Measurements from ENCODE around the gene AADAC. TPM values are rescaled to one million over a fixed set of nuclear protein-coding genes. Genes with fewer than 3 reads are reported as not detected.
"Not testable (repeated sequence)": the region's sequence is repeated elsewhere in the genome, so short reads cannot be mapped to it uniquely, and the experiment has no call there.

The AADAC gene
- total and polyA plus RNA-seq, 2 of the 13 experiments (the other 11 are each of a cell fraction or from before 2014, with no cell fraction given), result 0.87 to 1.5 TPM

GRCh38 chr3:151871639-151872468 is 57.9 kb downstream of the AADAC start (continued):
- no peak for TF ChIP-seq BRF2 (CRISPR knock-in tag; IDR thresholded peaks at IDR 0.05)

GRCh38 chr3:151873398-151873797 is 59.5 kb downstream of the AADAC start, which contains the start of gene SUCNR1:
TSS of gene SUCNR1 (plus strand) at chr3:151873643. CDS start at chr3:151879893, 6,250 bp downstream.
- Histone ChIP-seq H3K4me2 (ENCODE audit: low read depth, low read length) (no peak within 1 kb of the TSS), H3K4me1 (ENCODE audit: insufficient read depth, low read length) (no peaks in the 10 kb centered on the region), H3K9ac (ENCODE audit: insufficient read depth, low read depth, low read length) (no peak within 1 kb of the TSS), H3K4me3 (replicated peaks in 1 of 3; ENCODE audit: insufficient read depth in 1 of 3, low read depth in 2 of 3, low read length in 3 of 3) (no peak within 1 kb of the TSS), H3K27ac (ENCODE audit: extremely low read length, insufficient read depth, low read length) (no peak within 1 kb of the TSS), H4K20me1 (ENCODE audit: insufficient read depth, low read length) (no peaks in the 10 kb centered on the region), H3K36me3 (replicated peaks in 1 of 2; ENCODE audit: control insufficient read depth in 1 of 2, insufficient read depth in 2 of 2, low read length in 2 of 2) (no peaks in the 10 kb centered on the region), H3K79me2 (ENCODE audit: insufficient read depth, low read length) (no peaks in the 10 kb centered on the region), H3K27me3 (ENCODE audit: control insufficient read depth in 1 of 2, insufficient read depth in 2 of 2, low read length in 2 of 2) (no peaks in the 10 kb centered on the region; a peak in 1 of 5 replicates), H3K9me3 (ENCODE audit: low read length) (no peaks in the 10 kb centered on the region), H2AFZ (ENCODE audit: low read length) (no peak within 1 kb of the TSS)
- FAIRE-seq (no peak), ATAC-seq (no peak), DNase-seq (ENCODE audit: low spot score) (no peak)
- ChIA-PET POLR2A (no interaction called here), CTCF (ENCODE audit: low intra/inter-chr PET ratio, low total read pairs) (no interaction called here)
- in situ Hi-C loops (cut with HindIII; ENCODE audit: extremely low pct_ligation_motif_present, low pct_unique_long_range_greater_than_20kb), result no loop called here
- BruUV-seq (replicated peaks), result no TSS peak
- TF ChIP-seq ONECUT2 (CRISPR knock-in tag; IDR thresholded peaks at IDR 0.05) (no peak), MED8 (CRISPR knock-in tag; IDR thresholded peaks at IDR 0.05; ENCODE audit: insufficient replicate concordance) (no peak), FOXA3 (CRISPR knock-in tag; IDR thresholded peaks at IDR 0.05) (no peak), ZNF124 (CRISPR knock-in tag; IDR thresholded peaks at IDR 0.05) (no peak), PHF5A (CRISPR knock-in tag; IDR thresholded peaks at IDR 0.05; ENCODE audit: low read depth, unreplicated experiment) (no peak), MXI1 (IDR thresholded peaks at IDR 0.05; ENCODE audit: borderline replicate concordance, low read depth, low read length) (no peak), ZNF773 (CRISPR knock-in tag; IDR thresholded peaks at IDR 0.05; ENCODE audit: borderline replicate concordance) (no peak), CHD2 (IDR thresholded peaks at IDR 0.05; ENCODE audit: low read depth, low read length) (no peak)
- intact Hi-C loops (cut with micrococcal nuclease; ENCODE audit: unreplicated experiment), result no loop called here

GRCh38 chr3:151874079-151874478 is 60.2 kb downstream of the AADAC start:
- CTCF ChIA-PET (ENCODE audit: low intra/inter-chr PET ratio, low total read pairs); POLR2A ChIA-PET; DNase-seq (ENCODE audit: low spot score); H2AFZ ChIP-seq (ENCODE audit: low read length); H3K36me3 ChIP-seq (replicated peaks in 1 of 2; ENCODE audit: control insufficient read depth in 1 of 2, insufficient read depth in 2 of 2, low read length in 2 of 2); intact Hi-C loops (cut with micrococcal nuclease; ENCODE audit: unreplicated experiment); H4K20me1 ChIP-seq (ENCODE audit: insufficient read depth, low read length); FAIRE-seq; H3K4me2 ChIP-seq (ENCODE audit: low read depth, low read length); H3K9ac ChIP-seq (ENCODE audit: insufficient read depth, low read depth, low read length); H3K9me3 ChIP-seq (ENCODE audit: low read length); in situ Hi-C loops (cut with HindIII; ENCODE audit: extremely low pct_ligation_motif_present, low pct_unique_long_range_greater_than_20kb); H3K4me3 ChIP-seq (replicated peaks in 1 of 3; ENCODE audit: insufficient read depth in 1 of 3, low read depth in 2 of 3, low read length in 3 of 3); ATAC-seq; H3K4me1 ChIP-seq (ENCODE audit: insufficient read depth, low read length); H3K79me2 ChIP-seq (ENCODE audit: insufficient read depth, low read length); H3K27ac ChIP-seq (ENCODE audit: extremely low read length, insufficient read depth, low read length); H3K27me3 ChIP-seq (ENCODE audit: control insufficient read depth in 1 of 2, insufficient read depth in 2 of 2, low read length in 2 of 2); BruUV-seq (replicated peaks): not testable (repeated sequence)
- WGBS (ENCODE audit: low lambda C conversion rate), result 15% methylated on average over 5 of the region's 5 CpGs
